Measurements from ENCODE around the gene CLDN5.
"Not testable (repeated sequence)": the region's sequence is repeated elsewhere in the genome, so short reads cannot be mapped to it uniquely, and the experiment has no call there.

The CLDN5 gene

DNA sequence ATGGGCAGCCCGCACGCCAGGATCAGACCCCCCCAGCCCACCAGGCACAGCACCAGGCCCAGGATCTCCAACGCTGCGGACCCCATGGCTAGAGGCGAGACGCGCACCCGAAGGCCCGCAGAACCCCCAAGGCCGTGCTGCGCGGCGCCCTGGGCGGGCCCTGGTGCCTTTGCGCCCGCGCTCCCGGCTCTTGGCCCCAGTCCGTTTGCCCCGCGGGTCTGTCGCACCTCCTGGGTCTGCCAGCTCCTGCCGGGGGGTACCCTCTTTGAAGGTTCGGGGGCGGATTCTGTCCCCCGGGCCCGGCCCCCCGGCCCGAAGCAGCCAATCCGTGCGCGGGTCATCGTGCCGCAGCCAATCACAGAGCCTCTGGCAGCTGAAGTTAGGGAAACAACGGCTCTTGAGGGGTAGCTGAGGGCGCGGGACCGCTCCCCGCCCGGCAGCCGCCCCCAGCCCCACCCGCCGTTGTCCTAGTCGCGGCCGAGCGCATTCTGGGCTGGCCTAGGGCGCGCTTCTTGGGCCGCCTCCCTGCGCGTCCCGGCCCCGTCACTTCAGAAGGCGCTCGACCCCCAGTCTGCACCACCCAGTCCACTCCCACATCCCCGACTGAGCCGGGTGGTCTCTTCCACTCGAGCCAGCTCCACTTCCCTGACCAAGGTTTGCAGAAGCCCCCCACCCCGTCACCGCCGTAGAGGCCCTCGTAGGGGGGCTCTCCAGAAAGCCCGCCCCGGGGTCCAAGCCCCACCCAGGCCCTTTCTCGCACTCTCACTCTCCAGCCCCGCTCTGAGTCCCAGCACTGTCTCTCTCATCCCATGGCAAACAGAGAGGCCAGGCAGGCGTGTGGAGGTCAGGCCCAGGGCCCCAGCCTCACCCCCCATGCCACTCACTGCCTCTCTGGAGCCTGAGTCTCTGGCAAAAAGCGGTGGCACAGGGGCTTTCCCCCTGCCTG is at the start of gene CLDN5:
CLDN5 (minus strand) TSS at position 241 of the 946 bp plus-strand sequence; CDS start at position 86, 155 bp downstream.
- peak; percentile 32 to 59 (median 46) for DNase-seq

DNA sequence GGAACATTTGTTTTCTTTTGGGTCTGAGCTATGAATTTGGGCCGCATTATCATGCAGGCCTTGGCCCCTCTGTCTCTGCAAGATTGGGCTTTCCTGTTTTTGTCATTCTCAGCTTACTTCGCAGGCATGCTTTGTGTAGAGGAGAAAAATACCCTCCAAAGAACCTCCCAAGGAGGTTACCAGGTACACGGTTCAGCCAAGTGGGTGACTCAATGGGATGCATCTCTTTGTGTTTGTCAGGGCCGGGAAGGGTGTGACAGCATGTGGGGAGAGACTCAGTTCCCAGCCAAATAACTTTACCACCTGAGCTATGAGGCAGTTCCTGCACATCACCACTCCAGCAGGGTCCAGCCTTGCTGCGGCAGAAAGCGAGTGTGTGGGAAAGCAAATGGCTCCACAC is 47.8 kb upstream of the CLDN5 start:
- DNase-seq: no peak

GRCh38 chr22:19571207-19571795 is 47.1 kb upstream of the CLDN5 start:
- no peak for DNase-seq

GRCh38 chr22:19569976-19570375 is 45.8 kb upstream of the CLDN5 start:
- DNase-seq: no peak

- no peak for DNase-seq
Observed at GRCh38 chr22:19569276-19569640, 45.0 kb upstream of the CLDN5 start.

- DNase-seq: peak in 1 of 3 experiments; percentile 21
Observed at GRCh38 chr22:19568337-19569275, 44.4 kb upstream of the CLDN5 start.

DNA sequence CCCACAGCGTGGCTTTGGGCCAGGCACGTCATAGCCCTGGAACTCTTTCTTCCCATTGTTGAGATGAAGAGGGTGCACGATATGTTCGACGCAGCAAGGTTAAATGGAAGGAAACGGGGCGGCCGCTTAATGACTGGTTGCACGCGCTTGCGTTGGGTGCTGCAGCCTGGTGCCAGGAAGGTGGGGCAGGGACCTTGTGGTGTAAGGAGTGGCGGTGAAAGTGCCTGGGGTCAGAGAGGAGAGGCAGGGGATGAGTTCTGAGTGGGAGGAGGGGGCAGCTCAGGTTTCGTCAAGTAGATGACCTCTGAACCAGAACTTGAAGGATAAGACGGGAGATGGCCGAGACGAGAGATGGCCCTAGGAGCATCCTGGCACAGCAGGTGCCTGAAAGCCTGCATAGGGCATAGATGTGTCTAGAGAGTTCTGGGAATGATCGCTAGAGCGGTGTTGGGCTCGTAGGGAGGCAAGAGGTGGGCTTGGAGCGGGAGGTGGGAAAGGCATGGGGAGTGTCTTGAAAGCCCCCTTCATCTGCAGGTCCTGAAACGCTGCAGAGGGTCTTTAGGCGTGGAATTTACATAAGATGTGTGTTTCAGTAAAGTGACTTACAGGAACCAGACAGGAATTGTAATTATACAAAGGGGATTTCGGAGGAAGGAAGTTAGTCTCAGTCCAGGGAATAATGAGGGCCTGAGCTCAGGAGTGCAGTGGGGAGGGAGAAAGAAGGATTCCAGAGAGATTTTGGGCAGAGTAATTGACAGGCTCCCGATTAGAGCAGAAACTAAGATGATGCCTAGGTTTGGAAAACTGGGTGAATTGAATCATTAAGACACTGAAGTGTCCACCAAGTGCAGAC is 43.2 kb upstream of the CLDN5 start:
- DNase-seq: no peak

DNA sequence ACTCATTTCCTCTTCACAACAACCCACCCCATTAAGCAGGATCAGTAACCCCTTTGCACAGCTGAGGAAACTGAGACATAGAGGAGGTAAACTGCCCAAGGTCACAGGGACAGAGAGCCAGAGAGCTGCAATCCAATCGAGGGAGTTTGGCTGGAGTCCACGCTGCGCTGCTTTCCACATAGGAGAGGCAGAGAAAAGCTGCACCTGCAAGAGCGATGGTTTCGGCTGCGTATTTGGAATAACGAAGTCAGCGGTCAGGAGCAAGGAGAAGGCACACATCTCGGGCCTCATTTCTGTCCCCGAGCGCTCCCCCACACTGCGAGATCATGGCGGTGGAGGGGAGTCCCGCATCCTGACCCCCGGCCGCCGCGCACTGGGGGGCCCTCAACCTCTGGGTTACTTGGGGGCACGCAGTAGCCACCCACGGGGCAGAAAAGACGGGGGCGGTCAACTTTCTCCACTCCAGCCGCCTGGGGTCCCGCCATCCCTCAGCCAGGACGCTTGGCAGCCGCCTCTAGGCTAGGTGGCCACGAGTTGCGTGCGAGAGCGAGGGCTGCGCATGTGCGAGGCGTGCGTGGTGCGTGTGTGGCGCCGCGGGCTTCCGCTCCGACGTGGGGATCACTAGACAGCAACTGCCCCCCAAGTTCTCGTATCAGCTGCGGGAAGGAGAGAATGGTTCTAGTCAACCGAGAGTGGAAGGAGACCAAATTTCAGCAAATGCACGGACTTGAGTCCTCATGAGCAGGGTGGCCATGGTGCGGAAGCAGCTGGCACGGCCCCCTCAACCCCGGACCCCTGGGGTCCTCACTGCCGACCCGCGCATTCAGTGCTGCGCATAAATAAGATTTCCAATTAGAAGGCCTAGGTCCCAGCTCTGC is 42.3 kb upstream of the CLDN5 start:
- DNase-seq: no peak

DNA sequence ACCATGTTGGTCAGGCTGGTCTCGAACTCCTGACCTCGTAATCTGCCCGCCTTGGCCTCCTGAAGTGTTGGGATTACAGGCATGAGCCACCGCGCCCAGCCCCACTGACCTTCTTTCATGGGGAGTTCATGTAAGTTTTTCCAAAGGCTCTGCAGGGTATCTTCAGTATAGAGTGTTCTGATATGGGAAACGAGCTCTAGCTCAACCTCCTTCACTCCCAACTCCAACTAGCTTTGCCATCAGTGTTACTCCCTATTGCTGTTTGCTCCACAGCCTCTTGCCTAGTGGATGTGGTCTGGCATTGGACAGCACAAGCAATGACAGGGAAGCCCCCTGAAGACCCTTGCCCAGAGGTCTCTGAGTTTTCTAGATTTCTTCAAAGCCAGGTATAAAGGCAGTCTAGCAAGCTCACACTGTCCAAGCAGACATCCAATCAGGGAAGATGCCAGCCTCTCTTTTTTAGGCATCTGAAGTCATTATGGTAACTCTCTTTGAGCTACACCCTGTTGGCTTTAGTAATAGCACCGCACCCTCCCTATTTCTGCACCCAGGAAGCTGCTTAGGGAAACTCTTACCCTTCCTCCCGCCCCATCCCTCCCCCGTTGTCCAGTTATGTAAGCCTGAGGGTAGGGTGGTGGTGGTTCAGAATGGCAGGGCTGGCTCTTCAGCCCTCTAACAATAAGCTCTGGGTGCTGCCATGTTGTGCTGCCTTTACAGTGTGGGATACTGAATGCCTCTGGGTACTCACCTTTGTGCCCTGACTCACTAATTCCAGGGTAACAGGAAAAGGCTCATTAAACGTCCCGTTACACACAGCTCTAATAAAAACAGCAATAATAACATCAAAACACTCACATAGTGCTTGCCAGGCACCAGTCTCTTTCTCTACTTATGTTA is 41.4 kb upstream of the CLDN5 start:
- no peak for DNase-seq

DNA sequence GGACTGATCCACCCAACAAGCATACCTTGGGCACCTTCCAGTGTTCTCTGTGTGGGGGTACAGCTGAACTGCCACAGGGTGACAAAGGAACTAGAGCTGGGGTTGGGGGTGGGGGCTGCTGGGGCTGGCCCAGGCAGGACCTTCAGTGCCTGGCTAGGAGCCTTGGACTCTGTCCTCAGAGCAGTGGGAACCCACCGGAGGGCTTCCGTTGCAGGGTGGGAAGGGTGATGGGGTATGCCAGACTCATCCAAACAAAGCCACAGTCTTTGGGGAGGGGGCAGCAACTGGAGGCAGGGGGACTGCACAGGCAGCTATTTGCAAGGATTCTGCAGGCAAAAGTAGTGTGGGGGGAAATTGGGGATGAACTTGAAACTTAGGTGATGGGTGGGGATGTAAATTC is 35.7 kb upstream of the CLDN5 start:
- no peak for DNase-seq

DNA sequence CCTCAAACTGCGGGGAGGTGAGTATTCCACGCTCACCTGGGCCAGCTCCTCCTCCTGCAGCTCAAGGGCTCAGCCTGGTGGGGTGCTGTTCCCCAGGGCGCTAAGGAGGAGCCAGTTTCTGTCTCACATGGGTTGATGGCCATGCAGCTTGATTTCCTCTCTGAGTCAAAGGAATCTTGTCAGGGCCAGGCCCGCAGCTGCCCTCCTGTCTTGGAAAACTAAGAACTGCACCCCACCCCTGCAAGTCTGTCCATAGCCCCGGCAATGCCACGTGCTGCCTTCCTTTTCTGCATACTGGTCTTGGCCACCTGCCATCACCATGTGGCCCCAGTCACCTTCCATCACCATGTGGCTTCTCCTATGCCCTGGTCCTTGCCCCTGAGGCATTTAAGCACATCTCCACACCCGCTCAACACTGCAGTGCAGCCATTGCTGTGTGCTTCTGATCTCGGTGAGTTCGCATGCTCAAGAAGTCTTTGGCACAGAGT is 35.2 kb upstream of the CLDN5 start:
- no peak for DNase-seq

- no peak for DNase-seq
Observed at GRCh38 chr22:19556963-19557545, 32.8 kb upstream of the CLDN5 start.

DNA sequence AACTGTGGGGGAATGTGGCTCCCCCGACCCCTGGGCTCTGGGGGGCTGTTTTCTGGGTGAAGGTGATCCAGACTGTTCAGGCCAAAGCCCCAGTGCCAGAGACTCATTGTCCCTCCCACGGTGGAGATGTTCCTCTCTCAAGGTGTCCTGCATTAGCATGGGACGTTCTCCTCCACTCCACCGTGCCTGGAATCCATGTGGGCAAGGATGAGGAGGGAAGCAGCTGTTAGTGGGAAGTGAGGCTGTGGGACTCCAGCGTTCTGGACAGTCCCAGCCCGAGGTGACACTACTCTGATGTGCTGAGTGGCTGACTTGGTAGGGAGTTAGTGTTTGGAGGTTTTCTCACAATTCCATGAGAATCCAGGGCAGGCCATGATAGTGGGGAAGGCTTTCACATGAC is 31.4 kb upstream of the CLDN5 start:
- DNase-seq: no peak

DNA sequence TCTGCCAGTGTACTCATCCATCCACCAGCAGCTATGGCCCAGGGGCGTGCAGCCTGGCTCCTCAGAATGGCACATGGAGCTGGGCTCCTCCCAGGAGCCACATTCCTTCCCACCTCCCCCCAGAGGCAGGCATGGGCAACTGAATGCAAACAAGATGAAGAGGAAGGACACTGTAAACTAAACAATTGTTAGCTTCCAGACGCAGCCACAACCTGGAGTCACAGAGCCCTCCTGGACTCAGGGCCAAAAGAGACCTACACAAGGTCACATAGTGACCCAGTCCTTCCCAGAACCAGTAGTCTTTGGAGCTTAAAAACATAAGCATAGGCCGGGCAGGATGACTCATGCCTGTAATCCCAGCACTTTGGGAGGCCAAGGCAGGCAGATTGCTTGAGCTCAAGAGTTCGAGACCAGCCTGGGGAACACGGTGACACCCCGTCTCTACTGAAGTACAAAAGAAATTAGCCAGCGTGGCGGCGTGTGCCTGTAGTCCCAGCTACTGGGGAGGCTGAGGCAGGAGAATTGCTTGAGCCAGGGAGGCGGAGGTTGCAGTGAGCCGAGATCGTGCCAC is 30.7 kb upstream of the CLDN5 start:
- DNase-seq: no peak

- DNase-seq: no peak
Observed at GRCh38 chr22:19553201-19553600, 29.0 kb upstream of the CLDN5 start.

- DNase-seq: no peak
Observed at GRCh38 chr22:19550382-19550781, 26.2 kb upstream of the CLDN5 start.

GRCh38 chr22:19549428-19549827 is 25.2 kb upstream of the CLDN5 start:
- no peak for DNase-seq

DNA sequence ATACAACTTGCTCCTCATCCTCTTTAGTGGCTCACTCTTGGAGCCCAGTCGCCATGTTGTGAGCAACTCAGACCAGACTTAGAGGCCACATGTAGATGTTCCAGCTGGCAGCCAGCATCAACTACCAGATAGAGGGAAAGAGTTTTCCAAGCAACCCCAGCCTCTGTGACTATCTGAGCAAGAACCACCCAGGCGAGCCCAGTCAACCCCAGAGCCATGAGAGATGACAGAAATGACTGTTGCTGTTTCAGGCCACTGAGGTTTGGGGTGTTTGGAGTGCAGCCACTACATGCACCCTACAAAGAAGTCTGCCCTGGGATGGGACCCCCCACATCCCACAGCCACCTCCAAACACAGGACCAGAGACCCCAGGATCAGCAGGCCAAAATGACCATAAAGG is 24.8 kb upstream of the CLDN5 start:
- no peak for DNase-seq

DNA sequence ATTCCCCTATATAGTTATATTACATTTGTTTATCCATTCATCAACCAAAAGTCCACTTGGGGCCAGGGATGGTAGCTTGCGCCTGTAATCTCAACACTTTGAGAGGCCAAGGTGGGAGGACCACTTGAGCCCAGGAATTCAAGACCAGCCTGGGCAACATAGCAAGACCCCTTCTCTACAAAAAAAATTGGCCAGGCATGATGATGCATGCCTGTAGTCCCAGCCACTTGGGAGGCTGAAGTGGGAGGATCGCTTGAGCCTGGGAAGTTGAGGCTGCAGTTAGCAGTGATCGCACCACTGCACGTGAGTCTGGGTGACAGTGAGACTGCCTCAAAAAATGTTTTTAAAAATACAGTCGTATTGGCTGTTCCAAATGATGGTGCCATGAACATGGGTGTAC is 24.2 kb upstream of the CLDN5 start:
- DNase-seq: not testable (repeated sequence)
